VCaP (cell line): Measurements from ENCODE around the gene SLX9.
A peak's percentile ranks its signal among the peaks of the same experiment; 100 is the strongest.

Experiments used
- H3K27ac ChIP-seq: fragments of 450-650 bp; 2 replicates; pipeline ENCODE4 v1.5.1; 2017
- CTCF ChIP-seq: fragments of 450-650 bp; conservative IDR thresholded peaks from 2 replicates; pipeline ENCODE4 v1.5.1; 2017; ENCODE audit warnings: mild to moderate bottlenecking, moderate library complexity

SLX9 gene

GRCh38 chr21:44958471-44959191, 18.8 kb downstream of the SLX9 start:
- peak overlapping the region; percentile 49 for H3K27ac ChIP-seq
- no peak for TF ChIP-seq CTCF

- TF ChIP-seq CTCF = no peak
- peak overlapping the region; percentile 49 for H3K27ac ChIP-seq
Measured at GRCh38 chr21:44959376-44960091, 19.7 kb downstream of the SLX9 start.

- no peak for TF ChIP-seq CTCF
- H3K27ac ChIP-seq = no peak overlapping the region
Measured at GRCh38 chr21:44960141-44961092, 20.6 kb downstream of the SLX9 start.

GRCh38 chr21:44962403-44962966, 22.7 kb downstream of the SLX9 start:
- no peak for TF ChIP-seq CTCF
- no peak overlapping the region for H3K27ac ChIP-seq

GRCh38 chr21:44964381-44964780, 24.6 kb downstream of the SLX9 start:
- TF ChIP-seq CTCF = no peak
- no peak overlapping the region for H3K27ac ChIP-seq

- H3K27ac ChIP-seq = peak overlapping the region; percentile 67; the same call in 1 of the 2 replicates
- TF ChIP-seq CTCF = no peak
Measured at GRCh38 chr21:44965251-44966022, 25.6 kb downstream of the SLX9 start.
